GM19395 (cell line): ENCODE measurements around the gene TWIST2.

ENCODE experiments used
- ATAC-seq: cut with Tn5 transposase; IDR thresholded peaks from one replicate; pipeline ENCODE4 v1.9.1; 2021; ENCODE audit warnings: mild to moderate bottlenecking, moderate library complexity; ENCODE audit not compliant: unreplicated experiment

TWIST2 gene

GRCh38 chr2:238855891-238856580 is 8.2 kb downstream of the TWIST2 start:
- ATAC-seq, result no peak

GRCh38 chr2:238856713-238857567 is 9.1 kb downstream of the TWIST2 start:
- ATAC-seq, result no peak

- no peak for ATAC-seq
Observed at GRCh38 chr2:238857959-238858358, 10.1 kb downstream of the TWIST2 start.

DNA sequence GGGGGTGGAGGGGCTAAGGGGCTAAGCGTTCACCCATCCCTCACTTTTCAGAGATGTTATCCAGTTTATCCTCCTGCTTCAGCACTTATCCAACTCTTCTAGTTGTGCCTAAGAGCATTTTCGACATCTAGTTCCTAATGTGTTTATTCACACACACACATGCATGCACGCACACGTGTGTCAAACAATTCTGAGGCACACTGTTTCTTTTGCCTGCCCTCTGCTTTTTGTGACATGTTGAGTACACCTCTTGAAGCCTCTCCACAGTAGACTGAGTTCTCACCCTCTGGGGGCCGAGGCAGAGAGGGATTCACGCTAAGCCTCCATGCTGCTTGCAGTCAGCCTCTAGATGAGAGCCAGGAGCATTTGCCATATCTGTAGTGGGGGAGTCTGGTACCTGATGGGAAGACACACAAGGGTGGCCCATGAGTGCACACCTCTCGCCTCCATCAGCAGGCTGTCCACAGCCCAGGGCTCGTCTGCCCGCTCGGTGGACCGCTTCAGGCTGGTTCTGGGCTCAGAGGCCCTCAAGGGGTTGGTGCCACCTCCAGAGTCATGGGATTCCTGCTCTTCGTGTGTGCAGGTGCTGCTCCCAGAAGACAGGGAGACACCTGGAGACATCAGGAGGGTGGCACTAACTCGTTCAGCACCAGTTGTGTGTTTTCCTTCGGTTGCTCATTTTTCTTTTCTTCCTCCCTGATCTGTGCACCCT is 11.9 kb downstream of the TWIST2 start:
- no peak for ATAC-seq

DNA sequence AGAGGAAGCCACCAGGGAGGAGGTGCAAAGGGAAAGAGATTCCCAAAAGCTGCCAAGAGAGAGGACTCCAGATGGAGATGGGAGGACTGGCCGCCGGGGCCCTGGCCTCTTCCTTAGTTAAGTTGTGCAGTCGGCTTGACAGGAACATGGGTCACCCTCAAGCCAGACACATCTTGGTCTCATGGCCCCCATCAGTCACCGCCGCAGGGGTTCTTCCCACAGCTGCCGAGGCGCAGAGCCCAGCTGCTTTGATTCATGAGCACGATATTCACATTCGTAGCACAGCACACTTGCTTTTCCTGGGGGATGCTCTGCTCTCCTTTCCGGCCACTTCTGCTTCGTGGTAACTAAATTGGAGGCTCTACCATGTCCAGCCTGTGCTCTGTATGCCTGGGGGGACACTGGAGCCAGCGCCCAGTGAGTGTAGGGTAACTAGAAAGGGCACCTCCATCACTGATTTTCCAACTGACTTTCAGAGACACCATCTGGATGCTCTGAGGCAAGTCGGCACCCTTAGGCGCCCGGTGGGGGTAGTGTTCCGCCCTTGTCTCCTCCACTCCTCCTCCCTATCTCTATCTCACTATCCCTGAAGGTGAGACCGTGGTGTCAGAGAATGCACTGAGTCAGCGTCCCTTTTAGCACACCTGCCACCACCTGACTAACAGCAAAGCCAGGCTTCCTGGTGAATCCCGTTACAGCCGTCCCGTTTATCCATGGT is 13.3 kb downstream of the TWIST2 start:
- ATAC-seq, result no peak

- no peak for ATAC-seq
Observed at GRCh38 chr2:238861766-238862315, 14.0 kb downstream of the TWIST2 start.

DNA sequence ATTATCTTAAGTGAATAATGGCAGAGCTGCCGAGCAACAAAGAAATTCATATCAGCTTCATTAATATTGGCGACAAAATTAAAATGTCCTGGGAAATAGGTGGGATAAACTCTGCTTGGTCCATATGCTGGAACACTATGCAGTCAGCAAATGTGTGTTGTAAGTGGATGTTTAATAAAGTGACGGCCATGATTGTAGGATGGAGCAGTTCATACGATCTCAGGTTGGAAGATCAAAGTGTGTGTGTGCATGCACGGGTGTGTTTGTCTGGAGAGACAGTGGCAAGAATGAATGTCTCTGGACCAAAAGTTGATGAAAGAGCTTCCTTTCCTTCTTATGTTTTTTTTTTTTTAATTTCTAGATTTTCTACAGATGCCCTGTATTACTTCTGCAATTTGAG is 14.8 kb downstream of the TWIST2 start:
- no peak for ATAC-seq

- ATAC-seq, result no peak
Observed at GRCh38 chr2:238863231-238863630, 15.3 kb downstream of the TWIST2 start.

DNA sequence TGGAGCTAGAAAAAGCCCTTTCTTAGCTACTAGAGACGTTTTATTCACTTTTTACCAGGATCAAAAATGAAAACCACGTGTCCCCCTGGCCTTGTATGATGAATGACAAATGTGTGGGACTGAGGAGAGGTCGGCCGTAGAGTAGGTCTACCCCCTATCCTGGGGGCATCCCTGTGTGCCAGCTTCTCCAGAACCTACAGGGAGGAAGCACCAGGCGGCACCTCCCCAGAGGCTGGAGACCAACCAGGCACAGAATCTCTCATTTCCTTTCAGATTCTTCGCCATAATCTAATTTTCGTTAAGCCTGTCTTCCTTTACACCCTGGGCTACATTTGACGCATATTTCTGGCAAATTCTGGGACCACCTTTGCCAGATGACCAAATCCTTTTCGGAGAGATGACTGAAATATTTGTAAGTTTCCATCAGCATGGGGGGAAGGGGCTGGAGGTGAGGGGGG is 15.9 kb downstream of the TWIST2 start:
- no peak for ATAC-seq

DNA sequence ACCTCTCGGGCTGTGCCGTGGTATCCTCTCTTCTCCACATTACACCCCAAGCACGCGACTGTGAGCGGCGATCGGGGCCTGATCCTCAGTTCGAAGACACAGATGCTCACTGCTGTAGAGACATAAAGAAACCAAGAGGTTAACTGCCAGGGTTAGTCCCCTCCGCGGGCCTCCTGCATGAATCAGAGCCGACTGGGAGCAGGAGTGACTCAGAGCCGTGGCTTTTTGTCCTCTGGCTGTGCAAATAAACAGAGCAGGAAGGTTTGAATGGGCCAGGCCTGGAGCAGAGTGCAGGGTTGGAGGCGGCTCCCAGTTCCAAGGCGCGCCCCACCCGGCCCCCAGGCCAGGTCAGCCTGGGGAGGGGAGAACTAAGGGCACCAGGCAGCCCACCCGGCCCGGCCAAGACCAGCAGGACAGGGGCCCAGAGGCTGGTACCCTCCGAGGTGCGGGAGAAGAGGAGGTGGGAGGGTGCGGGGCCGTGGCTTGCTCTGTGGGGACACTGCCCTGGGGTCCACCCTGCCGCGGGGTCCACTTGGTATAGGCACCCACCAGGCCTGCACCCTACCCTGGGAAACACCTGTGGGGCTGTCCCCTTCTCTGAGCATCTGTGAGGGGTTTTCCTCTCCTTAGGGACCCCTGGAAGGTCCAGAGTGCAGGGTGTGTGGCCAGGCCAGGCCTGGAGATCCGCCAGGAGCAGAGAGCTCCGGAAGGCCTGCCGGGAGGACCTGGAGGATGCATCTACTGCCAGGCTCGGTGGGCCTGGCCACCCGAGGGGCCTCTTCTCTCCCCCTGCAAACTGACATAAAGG is 16.5 kb downstream of the TWIST2 start:
- ATAC-seq, result no peak

DNA sequence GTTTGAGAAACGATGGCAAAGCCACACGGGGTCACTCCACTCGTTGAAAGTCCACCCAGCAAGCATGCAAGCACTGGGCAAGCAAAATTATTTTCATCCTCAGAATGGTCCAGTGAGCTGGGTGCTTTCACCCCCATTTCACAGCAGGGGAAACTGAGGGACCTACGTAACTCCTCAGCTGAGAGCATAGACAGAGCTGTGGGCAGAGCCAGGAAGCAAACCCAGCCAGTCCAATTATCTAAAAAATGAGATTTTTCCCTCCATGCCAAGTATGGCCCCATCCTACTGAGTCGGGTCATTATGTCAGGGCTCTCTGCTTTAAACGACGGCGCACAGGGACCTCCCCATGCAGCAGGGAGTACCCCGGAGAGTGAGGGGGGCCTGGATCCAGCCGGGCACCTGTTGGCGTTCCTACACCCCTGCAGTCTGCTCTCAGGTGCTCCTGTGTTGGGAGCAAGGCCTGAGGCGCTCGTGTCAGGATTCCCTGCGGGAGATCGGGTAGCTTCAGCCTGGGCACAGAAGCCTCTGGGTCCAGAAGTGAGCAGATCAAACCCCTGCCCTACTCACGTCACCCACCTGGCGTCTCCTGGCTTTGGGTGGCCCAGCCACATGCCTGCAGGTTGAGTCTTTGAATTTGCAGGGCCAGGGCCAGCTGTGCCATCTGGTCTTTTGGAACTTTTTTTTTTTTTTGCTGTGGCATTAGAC is 17.3 kb downstream of the TWIST2 start:
- ATAC-seq, result no peak

GRCh38 chr2:238865744-238866355 is 18.0 kb downstream of the TWIST2 start:
- ATAC-seq, result no peak

- ATAC-seq, result no peak
Observed at GRCh38 chr2:238866656-238867277, 18.9 kb downstream of the TWIST2 start.

GRCh38 chr2:238868067-238868524 is 20.2 kb downstream of the TWIST2 start:
- ATAC-seq, result no peak

- no peak for ATAC-seq
Observed at GRCh38 chr2:238868616-238869292, 20.9 kb downstream of the TWIST2 start.

DNA sequence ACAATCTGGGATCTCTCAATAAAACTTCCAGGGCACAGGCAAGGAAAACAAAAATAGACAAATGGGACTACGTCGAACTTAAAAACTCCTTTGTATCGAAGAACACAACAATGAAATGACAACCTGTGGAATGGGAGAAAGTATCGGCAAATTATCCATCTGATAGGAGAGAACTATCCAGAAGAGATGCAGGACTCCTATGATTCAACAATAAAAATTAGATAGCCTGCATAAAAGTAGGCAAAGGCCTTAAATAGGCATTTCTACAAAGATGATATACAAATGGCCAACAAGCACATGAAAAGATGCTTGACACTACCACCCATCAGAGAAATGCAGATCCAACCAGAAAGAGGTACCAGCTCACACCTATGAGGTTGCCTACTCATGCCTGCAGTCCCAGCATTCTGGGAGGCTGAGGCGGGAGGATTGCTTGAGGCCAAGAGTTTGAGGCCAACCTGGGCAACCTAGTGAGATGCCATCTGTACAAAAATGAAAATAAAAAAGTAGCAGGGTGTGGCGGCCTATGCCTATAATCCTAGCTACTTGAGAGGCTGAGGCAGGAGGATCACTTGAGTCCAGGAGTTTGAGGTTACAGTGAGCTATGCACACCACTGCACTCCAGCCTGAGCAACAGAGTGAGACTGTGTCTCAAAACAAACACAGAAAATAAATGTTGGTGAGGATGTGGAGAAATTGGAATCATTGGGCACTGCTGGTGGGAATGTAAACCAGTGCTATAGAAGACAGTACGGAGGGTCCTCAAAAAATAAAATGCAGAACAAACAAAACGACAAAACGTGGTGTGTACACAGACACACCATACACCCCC is 21.6 kb downstream of the TWIST2 start:
- ATAC-seq, result no peak

DNA sequence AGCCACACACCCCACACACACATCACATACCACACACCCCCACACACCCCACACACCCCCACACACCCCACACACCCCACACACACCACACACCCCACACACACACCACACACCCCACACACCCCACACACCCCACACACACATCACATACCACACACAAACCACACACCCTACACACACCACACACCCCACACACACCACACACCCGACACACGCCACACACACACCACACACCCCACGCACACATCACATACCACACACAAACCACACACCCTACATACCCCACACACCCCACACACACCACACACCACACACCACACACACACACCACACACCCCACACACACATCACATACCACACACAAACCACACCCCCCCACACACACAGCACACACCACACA is 22.4 kb downstream of the TWIST2 start:
- no peak for ATAC-seq
